Measurements from ENCODE around the gene CBX1.

Gene CBX1

GRCh38 chr17:48101012-48101720 is at the start of gene CBX1:
TSS of gene CBX1 (minus strand) at chr17:48101478. CDS start at chr17:48077004, 24,474 bp downstream.
- peak; percentile 89 to 90 for DNase-seq (ENCODE audit: low read depth in 2 of 2)

GRCh38 chr17:48150597-48151001 is 49.3 kb upstream of the CBX1 start:
- DNase-seq (ENCODE audit: low read depth in 2 of 2): no peak

GRCh38 chr17:48149787-48150463 is 48.6 kb upstream of the CBX1 start:
- DNase-seq (ENCODE audit: low read depth in 2 of 2): no peak

- no peak for DNase-seq (ENCODE audit: low read depth in 2 of 2)
Observed at GRCh38 chr17:48148854-48149786, 47.8 kb upstream of the CBX1 start.

GRCh38 chr17:48148029-48148770 is 46.9 kb upstream of the CBX1 start:
- DNase-seq (ENCODE audit: low read depth in 2 of 2): no peak

GRCh38 chr17:48144976-48145798 is 43.9 kb upstream of the CBX1 start:
- DNase-seq (ENCODE audit: low read depth in 2 of 2): no peak

- no peak for DNase-seq (ENCODE audit: low read depth in 2 of 2)
Observed at GRCh38 chr17:48144231-48144630, 43.0 kb upstream of the CBX1 start.

- DNase-seq (ENCODE audit: low read depth in 2 of 2): no peak
Observed at GRCh38 chr17:48143629-48144028, 42.4 kb upstream of the CBX1 start.

- DNase-seq (ENCODE audit: low read depth in 2 of 2): no peak
Observed at GRCh38 chr17:48139944-48140343, 38.7 kb upstream of the CBX1 start.

GRCh38 chr17:48137656-48138055 is 36.4 kb upstream of the CBX1 start:
- DNase-seq (ENCODE audit: low read depth in 2 of 2): no peak

- DNase-seq (ENCODE audit: low read depth in 2 of 2): no peak
Observed at GRCh38 chr17:48134912-48135480, 33.7 kb upstream of the CBX1 start.

- no peak for DNase-seq (ENCODE audit: low read depth in 2 of 2)
Observed at GRCh38 chr17:48132385-48132784, 31.1 kb upstream of the CBX1 start.

- DNase-seq (ENCODE audit: low read depth in 2 of 2): peak in 1 of 2 donors; percentile 40
Observed at GRCh38 chr17:48131216-48131824, 30.0 kb upstream of the CBX1 start.

GRCh38 chr17:48129981-48130380 is 28.7 kb upstream of the CBX1 start:
- no peak for DNase-seq (ENCODE audit: low read depth in 2 of 2)

- DNase-seq (ENCODE audit: low read depth in 2 of 2): no peak
Observed at GRCh38 chr17:48128400-48128799, 27.1 kb upstream of the CBX1 start.

- DNase-seq (ENCODE audit: low read depth in 2 of 2): no peak
Observed at GRCh38 chr17:48127371-48128051, 26.2 kb upstream of the CBX1 start.

GRCh38 chr17:48126532-48126850 is 25.2 kb upstream of the CBX1 start:
- DNase-seq (ENCODE audit: low read depth in 2 of 2): no peak

GRCh38 chr17:48125829-48126531 is 24.7 kb upstream of the CBX1 start:
- DNase-seq (ENCODE audit: low read depth in 2 of 2): no peak

Measured in stimulated activated CD4-positive, alpha-beta T cell treated with anti-CD3 and anti-CD28 coated beads, Interleukin-15, amount 100 ng/mL, for 48 hours (primary cell).